Fibroblast of lung (primary cell): Measurements from ENCODE around the gene FAM184A.

ENCODE experiments used
- EZH2 ChIP-seq: IDR thresholded peaks from 2 replicates; pipeline ENCODE4 v1.5.1; 2012; ENCODE audit warnings: low read length, control low read depth, mild to moderate bottlenecking; ENCODE audit errors: missing control alignments
- TF ChIP-seq, protein P1 (sequence below), 2 donors: IDR thresholded peaks in 1 of 2; conservative IDR thresholded peaks in 1 of 2; 1 replicate in 1 of 2; 2 replicates in 1 of 2; pipeline ENCODE4 v1.5.1; 2011 to 2012; ENCODE audit warnings: low read length in 2 of 2, control low read depth in 1 of 2, inconsistent platforms in 1 of 2, low read depth in 1 of 2, mild to moderate bottlenecking in 1 of 2

DNA sequence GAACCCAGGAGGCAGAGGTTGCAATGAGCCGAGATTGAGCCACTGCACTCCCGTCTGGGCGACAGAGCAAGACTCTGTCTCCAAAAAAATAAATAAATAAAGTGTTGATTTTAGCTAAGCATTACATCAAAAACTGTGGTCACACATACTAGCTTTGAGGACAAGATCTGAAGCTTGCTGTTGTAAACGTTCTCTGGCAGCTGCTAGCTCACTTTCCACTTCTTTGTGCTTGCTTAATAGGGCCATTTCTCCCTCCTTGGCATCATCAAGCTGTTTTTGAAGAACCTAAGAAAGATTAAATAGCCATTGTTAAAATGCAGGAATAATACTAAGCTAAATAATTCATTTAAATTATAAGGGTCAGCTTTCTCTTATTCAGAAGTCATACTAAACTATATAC is 55.7 kb downstream of the FAM184A start:
- TF ChIP-seq, protein P1, sequence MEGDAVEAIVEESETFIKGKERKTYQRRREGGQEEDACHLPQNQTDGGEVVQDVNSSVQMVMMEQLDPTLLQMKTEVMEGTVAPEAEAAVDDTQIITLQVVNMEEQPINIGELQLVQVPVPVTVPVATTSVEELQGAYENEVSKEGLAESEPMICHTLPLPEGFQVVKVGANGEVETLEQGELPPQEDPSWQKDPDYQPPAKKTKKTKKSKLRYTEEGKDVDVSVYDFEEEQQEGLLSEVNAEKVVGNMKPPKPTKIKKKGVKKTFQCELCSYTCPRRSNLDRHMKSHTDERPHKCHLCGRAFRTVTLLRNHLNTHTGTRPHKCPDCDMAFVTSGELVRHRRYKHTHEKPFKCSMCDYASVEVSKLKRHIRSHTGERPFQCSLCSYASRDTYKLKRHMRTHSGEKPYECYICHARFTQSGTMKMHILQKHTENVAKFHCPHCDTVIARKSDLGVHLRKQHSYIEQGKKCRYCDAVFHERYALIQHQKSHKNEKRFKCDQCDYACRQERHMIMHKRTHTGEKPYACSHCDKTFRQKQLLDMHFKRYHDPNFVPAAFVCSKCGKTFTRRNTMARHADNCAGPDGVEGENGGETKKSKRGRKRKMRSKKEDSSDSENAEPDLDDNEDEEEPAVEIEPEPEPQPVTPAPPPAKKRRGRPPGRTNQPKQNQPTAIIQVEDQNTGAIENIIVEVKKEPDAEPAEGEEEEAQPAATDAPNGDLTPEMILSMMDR (conservative IDR thresholded peaks at IDR 0.05 in 1 of 2, IDR thresholded peaks at IDR 0.05 in 1 of 2; ENCODE audit: low read depth in 1 of 2, low read length in 2 of 2) = no peak
- no peak for TF ChIP-seq EZH2
